Uterus (tissue), 4 donors: ENCODE measurements around the gene VSTM4. TPM values are rescaled to one million over a fixed set of nuclear protein-coding genes. Genes with fewer than 3 reads are reported as not detected.

Source experiments
- DNase-seq, 2 donors: peaks; one replicate each; pipeline ENCODE4 v3.0.0-alpha.2; 2019 to 2020
- H3K27ac ChIP-seq, 2 donors: fragments of 200-600 bp; sonication (generic); 1 replicate in 1 of 2; 2 replicates in 1 of 2; pipeline ENCODE4 v1.5.1; 2016 to 2018
- H3K27me3 ChIP-seq, 2 donors: fragments of 200-600 bp; sonication (generic); one replicate each; pipeline ENCODE4 v1.5.1; 2018 to 2019; ENCODE audit warnings: control low read depth in 1 of 2
- H3K36me3 ChIP-seq, 2 donors: fragments of 200-600 bp; sonication (generic); one replicate each; pipeline ENCODE4 v1.5.1; 2019; ENCODE audit warnings: control low read depth in 1 of 2
- H3K4me1 ChIP-seq, 2 donors: fragments of 200-600 bp; sonication (generic); one replicate each; pipeline ENCODE4 v1.5.1; 2018 to 2019; ENCODE audit warnings: control low read depth in 1 of 2
- H3K4me3 ChIP-seq, 2 donors: fragments of 200-600 bp; sonication (generic); 1 replicate in 1 of 2; 2 replicates in 1 of 2; pipeline ENCODE4 v1.5.1; 2018 to 2019; ENCODE audit warnings: mild to moderate bottlenecking in 1 of 2
- H3K9me3 ChIP-seq, 2 donors: fragments of 200-600 bp; sonication (generic); one replicate each; pipeline ENCODE4 v1.5.1; 2019; ENCODE audit warnings: control low read depth in 1 of 2
- CTCF ChIP-seq, 4 experiments: fragments of 200-600 bp in 2 of 4; fragments of 450-650 bp in 2 of 4; sonication (generic) in 2 of 4; IDR thresholded peaks; one replicate each; pipeline ENCODE4 v1.5.1; 2016 to 2019; ENCODE audit warnings: antibody characterized with exemption in 4 of 4, mild to moderate bottlenecking in 2 of 4, moderate library complexity in 1 of 4
- POLR2A ChIP-seq, 2 donors: fragments of 450-650 bp; IDR thresholded peaks; one replicate each; pipeline ENCODE4 v1.6.1; 2016; ENCODE audit warnings: antibody characterized with exemption in 2 of 2, mild to moderate bottlenecking in 1 of 2, moderate library complexity in 1 of 2
- intact Hi-C: fragments of 100-400 bp; cut with DNase I; formaldehyde crosslinking; loops from one replicate; pipeline ENCODE4 v1.15.1; 2023; ENCODE audit warnings: low total_unique reads
- total RNA-seq, 4 donors: library from RNA; depleted of rRNA in 3 of 4; stranded (reverse); fragments of >200 nt in 3 of 4; gene quantifications; one replicate each; pipeline versions ENCODE4 v1.1.0 to v1.2.4, GENCODE V29; 2014 to 2023
- donor health status: DM: yes; HTN: yes; CAD: no.

Gene VSTM4
- total RNA-seq, 4 donors from 2014 or later, result 10.3 to 46.6 (median 19.3) TPM

GRCh38 chr10:49162063-49162462 is 46.7 kb upstream of the VSTM4 start:
- Histone ChIP-seq H3K9me3 (no peaks in the 10 kb centered on the region), H3K27ac (no peak overlapping the region), H3K4me1 (no peaks in the 10 kb centered on the region), H3K36me3 (no peaks in the 10 kb centered on the region), H3K4me3 (no peak overlapping the region), H3K27me3 (no peaks in the 10 kb centered on the region)
- no peak for DNase-seq
- TF ChIP-seq POLR2A (IDR thresholded peaks at IDR 0.05), result no peak
- TF ChIP-seq CTCF (IDR thresholded peaks at IDR 0.05), result no peak
- intact Hi-C loops, result no loop called here

GRCh38 chr10:49161411-49161997 is 46.2 kb upstream of the VSTM4 start:
- Histone ChIP-seq H3K27me3 (no peaks in the 10 kb centered on the region), H3K9me3 (no peaks in the 10 kb centered on the region), H3K36me3 (no peaks in the 10 kb centered on the region), H3K4me1 (no peaks in the 10 kb centered on the region), H3K4me3 (no peak overlapping the region), H3K27ac (no peak overlapping the region)
- intact Hi-C loops, result no loop called here
- TF ChIP-seq POLR2A (IDR thresholded peaks at IDR 0.05) (no peak), CTCF (IDR thresholded peaks at IDR 0.05) (peak; percentile 14 to 40 (median 28))
- DNase-seq, result no peak

- Histone ChIP-seq H3K4me3 (no peak overlapping the region), H3K4me1 (no peaks in the 10 kb centered on the region), H3K27me3 (no peaks in the 10 kb centered on the region), H3K36me3 (no peaks in the 10 kb centered on the region), H3K27ac (no peak overlapping the region), H3K9me3 (no peaks in the 10 kb centered on the region)
- DNase-seq, result no peak
- no peak for TF ChIP-seq CTCF (IDR thresholded peaks at IDR 0.05)
- intact Hi-C loops, result no loop called here
These were observed 45.5 kb upstream of the VSTM4 start for GRCh38 chr10:49160814-49161213.

GRCh38 chr10:49160110-49160509 is 44.8 kb upstream of the VSTM4 start:
- H3K36me3 ChIP-seq, result no peaks in the 10 kb centered on the region
- no peaks in the 10 kb centered on the region for H3K9me3 ChIP-seq
- intact Hi-C loops, result no loop called here
- no peaks in the 10 kb centered on the region for H3K27me3 ChIP-seq
- no peaks in the 10 kb centered on the region for H3K4me1 ChIP-seq
- TF ChIP-seq POLR2A (IDR thresholded peaks at IDR 0.05) (no peak), CTCF (IDR thresholded peaks at IDR 0.05) (no peak)
- no peak for DNase-seq
- no peak overlapping the region for H3K27ac ChIP-seq
- no peak overlapping the region for H3K4me3 ChIP-seq

- Histone ChIP-seq H3K36me3 (no peaks in the 10 kb centered on the region), H3K9me3 (no peaks in the 10 kb centered on the region), H3K27ac (no peak overlapping the region), H3K4me1 (no peaks in the 10 kb centered on the region), H3K27me3 (no peaks in the 10 kb centered on the region), H3K4me3 (no peak overlapping the region)
- DNase-seq, result no peak
- TF ChIP-seq POLR2A (IDR thresholded peaks at IDR 0.05) (no peak), CTCF (IDR thresholded peaks at IDR 0.05) (no peak)
- intact Hi-C loops, result no loop called here
These were observed 43.6 kb upstream of the VSTM4 start for GRCh38 chr10:49158915-49159314.
